Measurements from ENCODE around the gene SFMBT2. TPM values are rescaled to one million over a fixed set of nuclear protein-coding genes. Genes with fewer than 3 reads are reported as not detected.
"Not testable (repeated sequence)": the region's sequence is repeated elsewhere in the genome, so short reads cannot be mapped to it uniquely, and the experiment has no call there.

The SFMBT2 gene
- total RNA-seq, 1 donor from 2014 or later = 9.1 TPM

- Mint-ChIP-seq H3K27ac (no peak overlapping the region), H3K4me1 (ENCODE audit: low read depth) (no peaks in the 10 kb centered on the region), H3K36me3 (ENCODE audit: insufficient read depth) (peaks cover 37% of the 10 kb centered on the region), H3K9me3 (ENCODE audit: low read depth) (peaks cover 16% of the 10 kb centered on the region), H3K4me3 (ENCODE audit: low read depth) (no peak overlapping the region), H3K27me3 (no peaks in the 10 kb centered on the region)
- no peak for TF ChIP-seq CTCF (IDR thresholded peaks at IDR 0.05; ENCODE audit: unreplicated experiment)
- no peak for DNase-seq (ENCODE audit: low spot score, unreplicated experiment)
Measured at GRCh38 chr10:7195118-7195517, 215.7 kb downstream of the SFMBT2 start.

GRCh38 chr10:7194571-7194970 is 216.3 kb downstream of the SFMBT2 start:
- no peak for DNase-seq (ENCODE audit: low spot score, unreplicated experiment)
- Mint-ChIP-seq H3K36me3 (ENCODE audit: insufficient read depth) (peaks cover 36% of the 10 kb centered on the region), H3K9me3 (ENCODE audit: low read depth) (peaks cover 16% of the 10 kb centered on the region), H3K27ac (no peak overlapping the region), H3K27me3 (peaks cover under 1% of the 10 kb centered on the region), H3K4me1 (ENCODE audit: low read depth) (peaks cover 1% of the 10 kb centered on the region), H3K4me3 (ENCODE audit: low read depth) (no peak overlapping the region)
- no peak for TF ChIP-seq CTCF (IDR thresholded peaks at IDR 0.05; ENCODE audit: unreplicated experiment)

DNA sequence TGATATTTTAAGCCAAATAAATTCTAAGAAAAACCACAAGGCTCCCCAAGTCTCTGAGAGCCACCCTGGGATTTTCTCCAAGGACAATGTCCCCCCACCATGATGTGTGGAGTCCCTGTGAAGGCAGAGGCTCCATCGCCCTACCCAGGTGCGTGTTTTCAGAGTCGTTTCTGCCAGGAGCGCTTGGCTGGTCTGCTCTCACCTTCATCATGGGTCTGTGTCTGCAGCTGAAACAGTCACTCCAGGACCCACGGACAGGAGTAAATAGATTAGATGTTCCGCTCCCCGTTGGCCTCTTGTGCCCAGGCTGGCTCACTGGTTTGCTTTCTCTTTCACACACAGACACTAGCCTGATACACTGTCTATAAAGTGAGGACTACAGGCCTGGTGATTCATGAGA is 217.5 kb downstream of the SFMBT2 start:
- Mint-ChIP-seq H3K4me3 (ENCODE audit: low read depth) (no peak overlapping the region), H3K27me3 (peaks cover 2% of the 10 kb centered on the region), H3K36me3 (ENCODE audit: insufficient read depth) (peaks cover 38% of the 10 kb centered on the region), H3K27ac (no peak overlapping the region), H3K4me1 (ENCODE audit: low read depth) (peaks cover 4% of the 10 kb centered on the region), H3K9me3 (ENCODE audit: low read depth) (peaks cover 16% of the 10 kb centered on the region)
- DNase-seq (ENCODE audit: low spot score, unreplicated experiment) = no peak
- TF ChIP-seq CTCF (IDR thresholded peaks at IDR 0.05; ENCODE audit: unreplicated experiment) = no peak

DNA sequence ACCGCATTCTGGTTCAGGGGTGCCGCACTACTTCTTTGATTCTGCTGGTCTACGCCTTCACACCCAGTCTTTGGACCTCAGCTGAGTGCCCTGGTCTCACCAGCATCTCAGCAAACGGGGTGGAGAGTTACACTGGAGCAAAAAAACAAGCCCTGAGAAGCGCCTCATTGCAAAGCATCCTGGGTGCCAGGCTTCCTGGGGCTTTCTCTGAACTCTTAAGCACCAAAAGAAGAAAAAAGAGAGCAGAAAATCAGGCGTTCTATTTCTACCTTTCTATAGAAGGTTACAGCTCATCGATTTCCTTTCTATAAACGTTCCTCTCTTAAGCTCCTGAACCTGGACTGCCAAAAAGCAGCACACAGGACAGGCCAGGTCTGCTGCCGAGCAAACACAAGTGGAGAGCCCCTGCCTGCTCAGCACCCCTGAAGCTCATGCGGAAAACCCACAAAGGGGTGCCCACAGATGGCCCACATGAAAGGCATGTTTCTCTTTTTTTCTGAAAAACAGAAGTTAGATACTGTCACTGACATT is 217.9 kb downstream of the SFMBT2 start:
- peaks cover 2% of the 10 kb centered on the region for H3K27me3 Mint-ChIP-seq
- no peak overlapping the region for H3K4me3 Mint-ChIP-seq (ENCODE audit: low read depth)
- no peak overlapping the region for H3K27ac Mint-ChIP-seq
- DNase-seq (ENCODE audit: low spot score, unreplicated experiment) = no peak
- TF ChIP-seq CTCF (IDR thresholded peaks at IDR 0.05; ENCODE audit: unreplicated experiment) = no peak
- H3K36me3 Mint-ChIP-seq (ENCODE audit: insufficient read depth) = peaks cover 39% of the 10 kb centered on the region
- H3K9me3 Mint-ChIP-seq (ENCODE audit: low read depth) = peaks cover 16% of the 10 kb centered on the region
- H3K4me1 Mint-ChIP-seq (ENCODE audit: low read depth) = peaks cover 4% of the 10 kb centered on the region

DNA sequence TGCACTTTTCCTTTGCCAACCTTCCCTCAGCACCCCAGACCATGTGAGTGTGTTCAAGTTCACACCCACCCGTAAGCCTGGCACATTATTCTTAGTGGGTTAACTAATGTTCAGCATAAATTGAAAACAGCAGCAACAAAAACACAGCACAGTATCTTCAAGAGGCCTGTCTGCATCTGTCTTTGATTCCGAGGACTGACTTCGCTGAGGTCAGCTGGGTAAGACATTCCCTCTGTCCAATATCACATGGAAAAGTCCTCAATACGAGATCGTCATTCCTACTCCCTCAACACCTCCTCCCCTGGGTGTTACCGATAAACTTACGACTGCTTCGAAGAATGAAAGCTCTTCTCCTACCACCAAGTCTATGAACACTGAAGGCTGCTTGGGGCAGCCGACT is 218.8 kb downstream of the SFMBT2 start:
- Mint-ChIP-seq H3K4me1 (ENCODE audit: low read depth) (peaks cover 4% of the 10 kb centered on the region), H3K4me3 (ENCODE audit: low read depth) (no peak overlapping the region), H3K9me3 (ENCODE audit: low read depth) (peaks cover 16% of the 10 kb centered on the region), H3K27me3 (peaks cover 2% of the 10 kb centered on the region), H3K36me3 (ENCODE audit: insufficient read depth) (peaks cover 35% of the 10 kb centered on the region), H3K27ac (no peak overlapping the region)
- no peak for TF ChIP-seq CTCF (IDR thresholded peaks at IDR 0.05; ENCODE audit: unreplicated experiment)
- no peak for DNase-seq (ENCODE audit: low spot score, unreplicated experiment)

DNA sequence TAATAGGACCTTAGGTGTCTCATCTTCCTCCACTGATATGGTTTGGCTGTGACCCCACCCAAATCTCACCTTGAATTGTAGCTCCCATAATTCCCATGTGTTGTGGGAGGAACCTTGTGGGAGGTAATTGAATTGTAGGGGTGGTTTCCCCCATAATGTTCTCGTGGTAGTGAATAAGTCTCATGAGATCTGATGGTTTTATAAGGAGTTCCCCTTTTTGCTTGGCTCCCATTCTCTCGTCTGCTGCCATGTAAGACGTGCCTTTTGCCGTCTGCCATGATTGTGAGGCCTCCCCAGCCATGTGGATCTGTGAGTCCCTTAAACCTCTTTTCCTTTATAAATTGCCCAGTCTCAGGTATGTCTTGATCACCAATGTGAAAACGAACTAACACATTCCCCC is 220.1 kb downstream of the SFMBT2 start:
- Mint-ChIP-seq H3K9me3 (ENCODE audit: low read depth) (peaks cover 11% of the 10 kb centered on the region), H3K36me3 (ENCODE audit: insufficient read depth) (peaks cover 24% of the 10 kb centered on the region)
- H3K27ac Mint-ChIP-seq; H3K4me3 Mint-ChIP-seq (ENCODE audit: low read depth); H3K4me1 Mint-ChIP-seq (ENCODE audit: low read depth); H3K27me3 Mint-ChIP-seq; DNase-seq (ENCODE audit: low spot score, unreplicated experiment): not testable (repeated sequence)
